ENCODE data around the gene SLC25A39.
"Not testable (repeated sequence)": the region's sequence is repeated elsewhere in the genome, so short reads cannot be mapped to it uniquely, and the experiment has no call there.

The SLC25A39 gene

GRCh38 chr17:44333371-44333770 lies 8.7 kb upstream of the SLC25A39 start:
- no peak for DNase-seq

GRCh38 chr17:44331249-44331760 lies 6.7 kb upstream of the SLC25A39 start:
- DNase-seq = peak; percentile 31 to 52

- DNase-seq = not testable (repeated sequence)
Measured at GRCh38 chr17:44330263-44330662, 5.6 kb upstream of the SLC25A39 start.

GRCh38 chr17:44329516-44329915 lies 4.9 kb upstream of the SLC25A39 start:
- DNase-seq = not testable (repeated sequence)

GRCh38 chr17:44327715-44328449 lies 3.3 kb upstream of the SLC25A39 start:
- no peak for DNase-seq

GRCh38 chr17:44326861-44327444 lies 2.3 kb upstream of the SLC25A39 start:
- DNase-seq = peak; percentile 55 to 94

GRCh38 chr17:44324092-44324570 lies 492 bp downstream of the SLC25A39 start:
- no peak for DNase-seq

- no peak for DNase-seq
Measured at GRCh38 chr17:44323359-44324091, 1.1 kb downstream of the SLC25A39 start.

- DNase-seq = no peak
Measured at GRCh38 chr17:44322236-44322895, 2.3 kb downstream of the SLC25A39 start.

GRCh38 chr17:44321246-44322120 lies 3.1 kb downstream of the SLC25A39 start:
- DNase-seq = no peak

GRCh38 chr17:44320066-44320465 lies 4.6 kb downstream of the SLC25A39 start:
- no peak for DNase-seq

GRCh38 chr17:44318077-44318892 lies 6.3 kb downstream of the SLC25A39 start:
- no peak for DNase-seq

GRCh38 chr17:44317545-44317944 lies 7.1 kb downstream of the SLC25A39 start:
- DNase-seq = no peak

GRCh38 chr17:44315760-44316731 lies 8.6 kb downstream of the SLC25A39 start:
- DNase-seq = no peak

- no peak for DNase-seq
Measured at GRCh38 chr17:44314869-44315661, 9.6 kb downstream of the SLC25A39 start.

GRCh38 chr17:44314524-44314868 lies 10.1 kb downstream of the SLC25A39 start:
- no peak for DNase-seq

- no peak for DNase-seq
Measured at GRCh38 chr17:44314031-44314430, 10.6 kb downstream of the SLC25A39 start.

- DNase-seq = no peak
Measured at GRCh38 chr17:44312396-44313104, 12.1 kb downstream of the SLC25A39 start.

Measured in bone marrow (tissue), 2 donors.